HL-60 (cell line): ENCODE data around the gene AMER1.

Experiments
- DNase-seq, 2 experiments: peaks; one replicate each; pipeline ENCODE4 v3.0.0-alpha.2; 2010 to 2020; ENCODE audit warnings: low read depth in 1 of 2, low spot score in 1 of 2
- H3K27ac ChIP-seq: fragments of 250-450 bp; sonication (Bioruptor Pico); replicated peaks from 2 replicates; pipeline ENCODE4 v1.5.1; 2020; ENCODE audit warnings: mild to moderate bottlenecking, moderate library complexity
- H3K27me3 ChIP-seq: fragments of 250-450 bp; sonication (Bioruptor Pico); 2 replicates; pipeline ENCODE4 v1.5.1; 2021; ENCODE audit warnings: mild to moderate bottlenecking, moderate library complexity; ENCODE audit not compliant: insufficient read depth, poor library complexity, severe bottlenecking
- H3K4me3 ChIP-seq: replicated peaks from 2 replicates; pipeline ENCODE4 v1.5.1; 2011; ENCODE audit warnings: mild to moderate bottlenecking, control low read depth, low read length; ENCODE audit not compliant: insufficient read depth
- GABPA ChIP-seq: IDR thresholded peaks from 2 replicates; pipeline ENCODE4 v1.6.1; 2012; ENCODE audit warnings: low read depth
- POLR2AphosphoS5 ChIP-seq: IDR thresholded peaks from 2 replicates; pipeline ENCODE4 v1.6.1; 2012; ENCODE audit warnings: low read depth
- SPI1 ChIP-seq: IDR thresholded peaks from 2 replicates; pipeline ENCODE4 v1.6.1; 2012; ENCODE audit warnings: low read depth, mild to moderate bottlenecking, borderline replicate concordance
- TF ChIP-seq, protein P1 (sequence below): IDR thresholded peaks from 2 replicates; pipeline ENCODE4 v1.6.1; 2012; ENCODE audit warnings: low read depth; ENCODE audit not compliant: insufficient replicate concordance
- TF ChIP-seq, protein P2 (sequence below): IDR thresholded peaks from one replicate; pipeline ENCODE4 v1.5.1; 2011; ENCODE audit warnings: low read length, control low read depth, inconsistent platforms; ENCODE audit not compliant: insufficient read depth

The AMER1 gene

DNA sequence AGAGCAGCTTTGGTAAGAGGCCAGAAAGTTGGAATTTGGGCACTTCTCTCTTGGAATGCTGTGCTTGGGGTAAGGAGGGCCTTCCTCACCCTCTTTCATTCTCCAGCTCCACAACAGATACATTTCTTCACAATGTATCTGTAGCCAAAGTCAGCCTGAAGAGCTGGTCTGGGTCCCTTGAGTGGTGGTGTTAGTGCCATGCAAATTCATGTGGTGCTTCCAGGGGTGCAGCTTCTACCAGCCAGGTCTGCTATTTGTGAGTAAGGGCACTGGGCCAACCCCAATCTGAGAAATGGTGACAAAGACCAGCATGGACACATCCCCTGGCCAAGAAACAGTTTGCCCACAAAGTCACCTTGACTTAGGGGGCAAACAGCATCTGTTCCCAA lies 17.8 kb downstream of the AMER1 start:
- no peak overlapping the region for H3K4me3 ChIP-seq
- DNase-seq, result no peak
- no peak overlapping the region for H3K27ac ChIP-seq
- TF ChIP-seq GABPA (no peak), SPI1 (no peak), POLR2AphosphoS5 (no peak)
- TF ChIP-seq, protein P1, sequence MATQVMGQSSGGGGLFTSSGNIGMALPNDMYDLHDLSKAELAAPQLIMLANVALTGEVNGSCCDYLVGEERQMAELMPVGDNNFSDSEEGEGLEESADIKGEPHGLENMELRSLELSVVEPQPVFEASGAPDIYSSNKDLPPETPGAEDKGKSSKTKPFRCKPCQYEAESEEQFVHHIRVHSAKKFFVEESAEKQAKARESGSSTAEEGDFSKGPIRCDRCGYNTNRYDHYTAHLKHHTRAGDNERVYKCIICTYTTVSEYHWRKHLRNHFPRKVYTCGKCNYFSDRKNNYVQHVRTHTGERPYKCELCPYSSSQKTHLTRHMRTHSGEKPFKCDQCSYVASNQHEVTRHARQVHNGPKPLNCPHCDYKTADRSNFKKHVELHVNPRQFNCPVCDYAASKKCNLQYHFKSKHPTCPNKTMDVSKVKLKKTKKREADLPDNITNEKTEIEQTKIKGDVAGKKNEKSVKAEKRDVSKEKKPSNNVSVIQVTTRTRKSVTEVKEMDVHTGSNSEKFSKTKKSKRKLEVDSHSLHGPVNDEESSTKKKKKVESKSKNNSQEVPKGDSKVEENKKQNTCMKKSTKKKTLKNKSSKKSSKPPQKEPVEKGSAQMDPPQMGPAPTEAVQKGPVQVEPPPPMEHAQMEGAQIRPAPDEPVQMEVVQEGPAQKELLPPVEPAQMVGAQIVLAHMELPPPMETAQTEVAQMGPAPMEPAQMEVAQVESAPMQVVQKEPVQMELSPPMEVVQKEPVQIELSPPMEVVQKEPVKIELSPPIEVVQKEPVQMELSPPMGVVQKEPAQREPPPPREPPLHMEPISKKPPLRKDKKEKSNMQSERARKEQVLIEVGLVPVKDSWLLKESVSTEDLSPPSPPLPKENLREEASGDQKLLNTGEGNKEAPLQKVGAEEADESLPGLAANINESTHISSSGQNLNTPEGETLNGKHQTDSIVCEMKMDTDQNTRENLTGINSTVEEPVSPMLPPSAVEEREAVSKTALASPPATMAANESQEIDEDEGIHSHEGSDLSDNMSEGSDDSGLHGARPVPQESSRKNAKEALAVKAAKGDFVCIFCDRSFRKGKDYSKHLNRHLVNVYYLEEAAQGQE, result no peak
- TF ChIP-seq, protein P2, sequence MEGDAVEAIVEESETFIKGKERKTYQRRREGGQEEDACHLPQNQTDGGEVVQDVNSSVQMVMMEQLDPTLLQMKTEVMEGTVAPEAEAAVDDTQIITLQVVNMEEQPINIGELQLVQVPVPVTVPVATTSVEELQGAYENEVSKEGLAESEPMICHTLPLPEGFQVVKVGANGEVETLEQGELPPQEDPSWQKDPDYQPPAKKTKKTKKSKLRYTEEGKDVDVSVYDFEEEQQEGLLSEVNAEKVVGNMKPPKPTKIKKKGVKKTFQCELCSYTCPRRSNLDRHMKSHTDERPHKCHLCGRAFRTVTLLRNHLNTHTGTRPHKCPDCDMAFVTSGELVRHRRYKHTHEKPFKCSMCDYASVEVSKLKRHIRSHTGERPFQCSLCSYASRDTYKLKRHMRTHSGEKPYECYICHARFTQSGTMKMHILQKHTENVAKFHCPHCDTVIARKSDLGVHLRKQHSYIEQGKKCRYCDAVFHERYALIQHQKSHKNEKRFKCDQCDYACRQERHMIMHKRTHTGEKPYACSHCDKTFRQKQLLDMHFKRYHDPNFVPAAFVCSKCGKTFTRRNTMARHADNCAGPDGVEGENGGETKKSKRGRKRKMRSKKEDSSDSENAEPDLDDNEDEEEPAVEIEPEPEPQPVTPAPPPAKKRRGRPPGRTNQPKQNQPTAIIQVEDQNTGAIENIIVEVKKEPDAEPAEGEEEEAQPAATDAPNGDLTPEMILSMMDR, result no peak
- H3K27me3 ChIP-seq, result no peaks in the 10 kb centered on the region

DNA sequence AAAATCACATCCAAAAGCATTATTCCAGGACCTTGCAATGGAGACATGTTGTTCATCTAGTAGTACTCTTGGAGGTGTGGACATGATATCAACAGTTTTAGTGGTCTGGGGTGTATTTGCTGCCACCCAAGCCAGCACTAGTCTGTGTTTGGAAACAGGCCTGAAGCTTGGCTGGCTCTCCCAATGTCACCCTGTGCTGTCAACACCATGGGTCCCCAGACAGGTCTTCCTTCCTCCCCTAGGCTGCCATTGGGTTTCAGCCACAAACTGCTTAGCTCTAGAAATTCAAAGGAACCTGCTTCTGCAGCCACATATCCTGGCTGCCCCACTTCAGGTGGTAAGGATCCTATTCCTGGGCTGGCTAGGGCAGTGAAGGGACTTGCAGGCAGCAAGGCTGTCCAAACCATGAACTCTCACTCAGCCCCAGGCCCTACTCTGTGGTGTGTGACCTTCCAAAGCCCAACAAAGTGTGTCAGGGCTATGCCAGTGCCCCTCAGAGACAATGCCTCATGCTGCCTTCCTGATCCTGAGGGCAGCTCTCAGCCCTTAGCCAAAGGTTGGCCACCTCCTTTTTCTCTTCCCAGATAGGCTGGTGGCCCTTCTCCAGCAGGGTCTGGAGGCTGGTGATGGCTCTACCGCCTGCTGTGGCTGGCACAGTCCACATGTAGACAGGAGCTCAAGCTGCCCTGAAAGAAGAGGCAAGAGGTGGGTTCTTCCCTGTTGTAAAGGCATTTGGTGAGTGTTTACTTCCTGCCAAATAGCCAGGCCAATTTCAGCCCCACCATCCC lies 18.3 kb downstream of the AMER1 start:
- Histone ChIP-seq H3K4me3 (no peak overlapping the region), H3K27ac (no peak overlapping the region), H3K27me3 (no peaks in the 10 kb centered on the region)
- no peak for DNase-seq
- TF ChIP-seq, protein P1, result no peak
- TF ChIP-seq SPI1 (no peak), GABPA (no peak), POLR2AphosphoS5 (no peak)
- TF ChIP-seq, protein P2, result no peak

DNA sequence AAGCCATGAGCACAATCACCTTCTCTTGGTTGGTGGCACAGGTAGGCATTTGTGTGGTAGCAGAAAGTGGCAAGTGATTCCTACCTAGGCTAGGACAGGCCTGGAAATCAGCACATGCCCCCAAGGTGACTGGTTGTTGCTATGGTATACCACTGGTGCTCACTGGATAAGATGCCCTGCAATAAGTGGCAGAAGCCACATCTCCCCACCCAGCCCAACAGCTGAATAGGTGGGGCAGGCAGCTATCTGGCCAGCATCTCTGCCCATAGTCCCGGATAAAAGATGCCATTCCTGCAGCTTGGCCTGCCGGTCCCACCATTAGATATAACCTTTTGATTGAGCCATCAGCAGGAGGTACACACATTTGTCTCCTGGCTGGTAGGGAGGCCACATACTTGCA lies 21.1 kb downstream of the AMER1 start:
- no peak for DNase-seq
- TF ChIP-seq POLR2AphosphoS5 (no peak), GABPA (no peak), SPI1 (no peak)
- TF ChIP-seq, protein P2, result no peak
- TF ChIP-seq, protein P1, result no peak

More for the DNA sequence above, 21.1 kb downstream of the AMER1 start:
- Histone ChIP-seq H3K27ac (no peak overlapping the region), H3K27me3 (no peaks in the 10 kb centered on the region), H3K4me3 (no peak overlapping the region)
